ENCODE measurements around the gene SPATS1. TPM values are rescaled to one million over a fixed set of nuclear protein-coding genes. Genes with fewer than 3 reads are reported as not detected.

The SPATS1 gene
- total and polyA plus RNA-seq, 2 of the 4 experiments (the other 2 are of a cell fraction), result not detected

- TF ChIP-seq CEBPB (IDR thresholded peaks at IDR 0.05; ENCODE audit: low read depth, low read length) (no peak), SMC3 (IDR thresholded peaks at IDR 0.05; ENCODE audit: low read depth, low read length) (no peak), MAZ (IDR thresholded peaks at IDR 0.05; ENCODE audit: borderline replicate concordance, low read depth, low read length) (no peak), NFE2L2 (IDR thresholded peaks at IDR 0.05; ENCODE audit: low read depth, low read length) (no peak), RCOR1 (IDR thresholded peaks at IDR 0.05; ENCODE audit: insufficient replicate concordance, low read length) (no peak), CTCF (conservative IDR thresholded peaks at IDR 0.05; ENCODE audit: low read depth, low read length) (no peak), RFX5 (IDR thresholded peaks at IDR 0.05; ENCODE audit: low read depth, low read length) (no peak), USF2 (IDR thresholded peaks at IDR 0.05; ENCODE audit: low read depth, low read length) (no peak), POLR2A (IDR thresholded peaks at IDR 0.05; ENCODE audit: low read depth, low read length) (no peak), MXI1 (IDR thresholded peaks at IDR 0.05; ENCODE audit: borderline replicate concordance, low read depth, low read length) (no peak), ELK1 (IDR thresholded peaks at IDR 0.05; ENCODE audit: borderline replicate concordance, low read depth, low read length) (no peak), BHLHE40 (IDR thresholded peaks at IDR 0.05; ENCODE audit: low read depth, low read length) (no peak), FOS (IDR thresholded peaks at IDR 0.05; ENCODE audit: low read depth, low read length) (no peak), RAD21 (IDR thresholded peaks at IDR 0.05; ENCODE audit: low read length) (no peak), MAFK (IDR thresholded peaks at IDR 0.05; ENCODE audit: low read depth, low read length) (no peak), CHD1 (IDR thresholded peaks at IDR 0.05; ENCODE audit: low read depth, low read length) (no peak)
- BruUV-seq (replicated peaks), result no TSS peak
- Histone ChIP-seq H2AFZ (replicated peaks; ENCODE audit: low read length, poor library complexity) (no peak overlapping the region), H3K4me2 (ENCODE audit: low read depth, low read length) (no peak overlapping the region), H3K79me1 (ENCODE audit: low read depth in 1 of 2, low read length in 2 of 2) (no peaks in the 10 kb centered on the region), H3K9me1 (ENCODE audit: insufficient read depth, low read length) (no peaks in the 10 kb centered on the region), H3K56ac (ENCODE audit: extremely low read depth, insufficient read depth, low read length) (no peak overlapping the region), H2BK5ac (ENCODE audit: low read depth, low read length, poor library complexity, severe bottlenecking) (no peak overlapping the region), H2BK120ac (ENCODE audit: low read depth, low read length) (no peak overlapping the region), H2AK9ac (replicated peaks; ENCODE audit: low read depth, low read length, poor library complexity) (no peak overlapping the region), H3K4me3 (ENCODE audit: insufficient read depth, low read depth, low read length) (no peak overlapping the region), H3K18ac (ENCODE audit: low read depth, low read length) (no peak overlapping the region), H3K23ac (ENCODE audit: low read depth, low read length) (no peak overlapping the region), H3K27ac (ENCODE audit: insufficient read depth, low read length) (no peak overlapping the region), H3K9me3 (ENCODE audit: control insufficient read depth, insufficient read depth, low read length) (no peaks in the 10 kb centered on the region), H3K4me1 (ENCODE audit: control insufficient read depth, insufficient read depth, low read length) (no peaks in the 10 kb centered on the region), H3K14ac (replicated peaks; ENCODE audit: low read depth, low read length) (no peak overlapping the region), H2BK20ac (ENCODE audit: low read depth, low read length) (no peak overlapping the region), H3K9ac (ENCODE audit: low read depth, low read length) (no peak overlapping the region), H2AK5ac (ENCODE audit: low read depth, low read length) (no peak overlapping the region), H4K91ac (ENCODE audit: insufficient read depth, low read depth, low read length) (no peak overlapping the region), H4K5ac (ENCODE audit: low read depth, low read length) (no peak overlapping the region), H4K20me1 (ENCODE audit: insufficient read depth, low read length) (no peaks in the 10 kb centered on the region), H4K8ac (ENCODE audit: low read depth in 2 of 2, low read length in 2 of 2) (no peak overlapping the region), H3K27me3 (ENCODE audit: control insufficient read depth, insufficient read depth, low read length) (peaks cover 33% of the 10 kb centered on the region), H3K36me3 (ENCODE audit: control insufficient read depth, insufficient read depth, low read length) (no peaks in the 10 kb centered on the region), H2BK15ac (ENCODE audit: low read depth, low read length) (no peak overlapping the region), H3K4ac (ENCODE audit: low read depth, low read length) (no peak overlapping the region)
- in situ Hi-C loops (cut with MboI; ENCODE audit: low sequenced_read_pairs), result no loop called here
- no peak for ATAC-seq (ENCODE audit: low read depth)
- WGBS, 2 experiments (ENCODE audit: extremely low coverage in 2 of 2, insufficient read length in 1 of 2), result 40% methylated on average over 1 of the region's 3 CpGs; no CpG with 5 or more reads in 1 of the 2 experiments
- ChIA-PET CTCF (interaction anchor here (1.4 kb wide), 1 partner anchor 12 kb away, joined by 4 read pairs; the partner anchor contains the start of gene CDC5L), POLR2A (ENCODE audit: unreplicated experiment) (no interaction called here)
- intact Hi-C loops (cut with micrococcal nuclease), result no loop called here
- dilution Hi-C loops (cut with HindIII; ENCODE audit: low sequenced_read_pairs, unreplicated experiment), result no loop called here
- no peak for DNase-seq
Measured at GRCh38 chr6:44375071-44375470, 32.6 kb downstream of the SPATS1 start.
